Dermis microvascular lymphatic vessel endothelial cell (primary cell): ENCODE measurements around the gene CCDC169. TPM values are rescaled to one million over a fixed set of nuclear protein-coding genes. Genes with fewer than 3 reads are reported as not detected.
"Not testable (repeated sequence)": the region's sequence is repeated elsewhere in the genome, so short reads cannot be mapped to it uniquely, and the experiment has no call there.

Experiments
- DNase-seq, 2 donors: peaks; one replicate each; pipeline versions ENCODE4 v3.0.0 to v3.0.0-alpha.2; 2010; ENCODE audit warnings: low read depth in 2 of 2
- total RNA-seq: library from RNA; depleted of rRNA; stranded (reverse); fragments of >200 nt; gene quantifications from 2 replicates; pipeline ENCODE4 v1.2.1, GENCODE V29; 2014

CCDC169 gene
- total RNA-seq, 1 donor from 2014 or later = 1.3 TPM

DNA sequence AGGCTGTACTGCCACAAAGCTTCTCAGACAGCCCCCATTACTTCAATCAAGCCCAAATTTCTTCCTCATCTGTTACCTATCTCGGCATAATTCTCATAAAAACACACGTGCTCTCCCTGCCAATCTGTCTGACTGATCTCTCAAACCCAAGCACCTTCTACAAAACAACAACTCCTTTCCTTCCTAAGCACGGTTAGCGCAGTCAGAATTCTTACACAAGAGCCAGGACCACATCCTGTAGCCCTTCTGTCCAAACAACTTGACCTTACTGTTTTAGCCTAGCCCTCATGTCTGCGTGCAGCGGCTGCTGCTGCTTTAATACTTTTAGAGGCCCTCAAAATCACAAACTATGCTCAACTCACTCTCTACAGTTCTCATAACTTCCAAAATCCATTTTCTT, 22.2 kb upstream of the CCDC169 start:
- DNase-seq = not testable (repeated sequence)

DNA sequence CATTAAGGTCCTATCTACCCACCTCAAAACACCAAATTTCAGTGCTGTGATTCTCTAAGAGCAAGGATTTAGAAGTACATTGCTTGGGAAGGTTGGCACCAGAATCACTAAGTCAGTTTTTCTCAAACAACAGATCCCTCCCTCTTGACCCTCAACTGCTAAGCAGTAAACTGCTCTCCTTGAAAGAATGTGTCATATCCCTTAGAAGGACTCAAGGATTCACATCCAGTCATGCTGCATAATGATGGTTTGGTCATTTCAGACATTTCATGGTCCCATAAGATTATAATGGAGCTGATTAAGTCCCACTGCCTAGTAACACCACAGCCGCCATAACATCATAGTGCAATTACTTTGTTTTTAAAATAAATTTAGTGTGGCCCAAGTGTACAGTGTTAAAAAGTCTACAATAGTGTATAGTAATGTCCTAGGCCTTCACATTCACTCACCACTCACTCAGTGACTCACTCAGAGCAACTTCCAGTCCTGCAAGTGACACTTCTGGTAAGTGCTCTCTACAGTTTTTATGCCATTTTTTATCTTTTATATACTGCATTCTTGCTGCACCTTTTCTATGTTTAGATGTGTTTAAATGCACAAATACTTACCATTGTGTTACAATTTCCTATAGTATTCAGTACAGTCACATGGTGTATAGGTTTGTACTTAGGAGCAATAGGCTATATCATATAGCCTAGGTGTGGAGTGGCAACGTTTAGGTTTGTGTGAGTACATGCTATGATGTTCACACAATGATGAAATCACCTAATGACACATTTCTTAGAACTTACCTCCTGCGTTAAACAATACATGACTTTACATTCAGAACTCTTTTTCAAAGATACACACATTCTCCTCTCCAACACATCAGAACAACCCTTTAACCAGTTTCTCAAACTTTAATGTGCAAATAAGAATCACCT, 15.7 kb upstream of the CCDC169 start:
- DNase-seq = no peak

DNA sequence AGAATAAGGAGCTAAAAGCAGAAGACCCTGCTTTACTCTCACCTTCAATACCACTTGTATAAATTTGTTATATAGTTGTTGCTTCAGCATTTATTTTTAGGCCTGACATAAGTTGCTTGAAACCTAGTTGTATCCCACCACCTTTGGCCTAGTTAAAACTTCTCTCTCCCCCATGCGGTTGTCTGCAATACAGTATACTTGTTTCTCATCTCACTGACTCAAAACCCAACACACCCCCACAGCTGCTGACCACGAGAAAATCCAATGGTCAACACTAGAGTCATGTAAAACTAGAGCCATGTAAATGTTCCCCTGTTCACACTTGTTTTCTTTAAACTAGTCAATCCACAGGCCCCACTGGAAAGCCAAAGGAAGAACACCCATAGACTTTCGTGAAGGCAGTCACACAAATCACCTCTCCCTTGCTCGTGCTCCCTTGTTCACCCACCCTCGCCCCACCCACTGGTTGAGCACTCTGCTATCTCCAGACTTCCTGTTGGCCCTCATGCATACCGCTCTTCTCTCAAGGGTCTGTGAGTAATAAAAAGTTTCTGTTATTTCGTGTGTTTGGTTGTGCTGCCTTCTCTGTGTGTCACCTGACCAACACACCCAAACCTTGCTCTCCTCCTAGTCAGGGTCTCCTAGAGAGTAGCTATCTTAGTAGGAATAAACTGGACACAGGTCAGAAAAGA, 12.9 kb upstream of the CCDC169 start:
- DNase-seq = no peak

GRCh38 chr13:36302289-36302688, 4.7 kb upstream of the CCDC169 start:
- DNase-seq = no peak

DNA sequence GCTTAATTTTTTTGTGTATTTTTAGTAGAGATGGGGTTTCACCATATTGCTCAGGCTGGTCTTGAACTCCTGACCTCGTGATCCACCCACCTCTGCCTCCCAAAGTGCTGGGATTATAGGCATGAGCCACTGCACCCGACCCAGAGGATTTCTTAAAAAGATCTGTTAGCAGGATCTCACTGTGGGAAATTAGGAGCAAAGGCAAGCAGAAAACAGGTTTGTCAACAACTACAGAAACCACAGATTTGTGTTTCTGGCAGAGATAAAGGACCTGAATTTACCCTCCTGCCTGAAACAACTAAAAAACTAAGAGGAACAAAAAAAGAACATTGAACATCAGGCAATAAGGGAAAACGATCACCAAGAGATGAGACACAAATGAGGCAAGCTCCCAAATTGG, 1.9 kb upstream of the CCDC169 start:
- not testable (repeated sequence) for DNase-seq

GRCh38 chr13:36298535-36299068, 988 bp upstream of the CCDC169 start:
- no peak for DNase-seq

DNA sequence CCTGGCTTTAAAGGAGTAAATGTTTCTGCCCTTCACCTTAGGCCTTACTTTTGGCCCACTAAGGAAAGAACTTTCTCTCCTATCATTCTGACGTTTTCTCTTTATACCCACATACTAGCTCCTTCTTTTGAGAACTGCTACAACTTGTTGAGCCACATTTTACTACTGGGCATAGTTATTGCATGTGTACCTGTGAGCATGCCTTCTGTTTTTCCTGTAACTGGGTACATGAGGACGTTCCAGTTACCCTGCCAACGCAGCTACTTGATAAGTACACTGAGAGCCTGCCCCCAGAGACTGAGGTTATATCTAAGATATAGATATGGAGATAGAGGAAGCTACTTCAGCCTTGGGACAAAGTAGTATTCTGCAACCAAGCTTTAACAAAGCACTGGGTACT, 3.5 kb downstream of the CCDC169 start:
- DNase-seq = no peak

DNA sequence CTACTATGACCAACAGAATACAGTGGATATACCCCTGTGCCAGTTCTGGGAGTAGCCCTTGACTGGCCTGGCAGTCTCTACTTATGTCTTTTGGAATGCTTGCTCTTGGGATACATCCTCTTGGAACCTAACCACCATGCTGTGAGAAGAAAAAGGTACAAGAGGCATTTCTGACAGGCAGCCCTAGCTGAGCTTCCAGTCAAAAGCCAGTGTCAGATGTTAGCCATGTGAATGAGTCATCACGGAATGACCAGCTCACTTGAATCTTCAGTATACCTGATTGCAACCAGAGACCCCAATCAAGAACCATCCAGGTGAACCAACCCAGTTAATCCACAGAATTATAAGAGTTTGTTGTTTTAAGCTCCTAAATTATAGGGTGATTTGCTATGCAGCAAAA, 4.1 kb downstream of the CCDC169 start:
- no peak for DNase-seq

DNA sequence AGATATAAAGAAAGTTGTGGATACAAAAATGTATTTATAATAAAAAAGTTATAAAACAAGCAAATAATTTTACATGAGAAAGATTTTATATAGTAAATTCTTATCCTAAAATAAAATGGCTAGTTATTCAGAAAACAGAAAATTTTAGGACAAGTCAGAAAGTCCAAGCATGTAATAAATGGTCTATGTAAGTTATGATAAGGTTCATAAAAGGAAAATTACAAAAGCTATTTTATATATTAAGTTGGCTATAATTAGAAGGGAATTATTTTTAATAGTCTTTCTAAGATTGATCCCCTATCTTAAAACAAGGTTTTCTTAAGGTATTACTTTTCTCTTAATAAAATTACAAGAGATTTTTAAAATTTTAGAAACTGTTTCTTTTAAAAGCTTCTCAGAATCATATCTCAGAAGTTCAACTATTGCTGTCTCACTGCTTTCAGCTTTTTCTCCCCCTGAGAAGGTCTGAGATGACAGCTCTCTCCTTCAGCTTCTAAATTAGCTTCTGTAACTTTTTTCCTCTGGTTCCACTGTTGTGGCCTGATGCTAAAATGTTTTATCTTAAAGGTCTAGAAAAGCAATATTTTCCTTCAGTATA, 8.7 kb downstream of the CCDC169 start:
- DNase-seq = no peak

DNA sequence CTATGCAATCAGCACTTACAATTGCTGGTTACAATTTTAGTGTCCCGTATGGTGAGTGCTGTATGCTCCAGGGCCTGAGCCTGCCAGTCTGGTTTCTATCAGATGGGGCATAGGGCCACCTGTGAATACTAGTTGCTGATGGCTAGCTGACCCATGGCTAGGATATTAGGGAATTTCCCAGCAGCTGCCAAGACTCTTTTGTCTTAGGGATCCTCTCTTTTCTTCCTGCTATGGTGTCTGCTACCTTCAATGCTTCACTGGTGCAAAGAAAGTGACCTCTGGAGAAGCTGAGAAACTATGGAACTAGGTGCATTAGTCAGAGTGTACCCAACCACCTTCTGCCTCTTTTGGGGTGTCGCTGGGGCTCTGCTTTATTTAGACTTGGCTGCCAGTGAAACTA, 11.6 kb downstream of the CCDC169 start:
- DNase-seq = no peak

- peak; percentile 30 to 52 for DNase-seq
Observed at GRCh38 chr13:36282821-36283432, 14.7 kb downstream of the CCDC169 start.

DNA sequence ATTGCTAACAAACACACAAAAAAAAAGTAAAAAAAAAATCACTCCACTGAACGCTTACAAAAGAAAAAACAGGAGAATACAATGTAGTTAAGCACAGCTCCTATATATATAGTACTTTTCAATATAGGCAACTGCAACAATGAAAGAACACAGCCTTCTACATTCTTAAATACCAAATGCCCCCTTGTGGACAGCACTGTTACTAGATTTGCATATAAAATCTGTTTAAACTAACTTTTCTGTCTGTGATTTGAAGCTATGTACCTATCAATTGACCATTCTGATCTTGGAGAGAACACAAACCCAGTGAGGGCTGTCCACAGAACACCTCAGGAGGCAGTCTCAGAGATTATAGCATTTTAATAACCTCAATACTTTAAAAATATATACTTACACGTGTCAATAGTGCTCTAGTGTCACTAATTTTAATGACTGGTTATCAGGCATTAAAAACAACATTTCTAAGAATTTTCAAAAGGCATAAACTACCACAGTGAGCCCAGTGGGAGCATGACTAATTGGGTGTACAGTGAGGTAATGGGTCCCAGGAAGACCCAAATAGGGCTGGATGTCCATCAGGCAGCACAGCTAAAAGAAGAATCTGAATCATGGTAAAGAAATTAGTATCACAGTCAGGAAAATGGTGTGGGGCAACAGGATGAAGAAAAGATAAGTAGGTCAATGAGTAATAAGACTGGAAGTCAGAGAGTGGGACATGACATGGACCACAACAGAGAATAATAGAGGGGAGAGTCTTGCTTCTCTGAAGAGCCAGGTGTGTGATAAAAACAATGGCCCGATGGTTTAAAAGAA, 22.2 kb downstream of the CCDC169 start:
- DNase-seq = peak; percentile 51 to 70

DNA sequence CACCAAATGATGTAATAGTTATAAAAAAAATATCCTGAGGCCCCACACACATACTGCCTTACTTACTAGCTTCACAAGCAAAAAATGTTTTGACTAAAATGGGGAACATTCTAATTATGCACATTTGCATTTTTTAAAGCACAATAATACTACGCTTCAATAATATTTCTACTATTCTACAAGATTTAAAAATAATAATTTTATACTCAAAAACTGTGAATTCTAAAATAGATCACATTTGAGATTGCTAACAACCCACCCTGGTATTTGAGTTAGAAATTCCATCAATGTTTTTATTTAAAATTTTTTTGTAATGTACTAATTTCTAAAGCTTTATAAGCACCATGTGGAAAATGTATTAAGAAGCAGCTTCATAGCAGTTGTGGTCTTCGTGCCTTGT, 24.2 kb downstream of the CCDC169 start:
- DNase-seq = no peak

DNA sequence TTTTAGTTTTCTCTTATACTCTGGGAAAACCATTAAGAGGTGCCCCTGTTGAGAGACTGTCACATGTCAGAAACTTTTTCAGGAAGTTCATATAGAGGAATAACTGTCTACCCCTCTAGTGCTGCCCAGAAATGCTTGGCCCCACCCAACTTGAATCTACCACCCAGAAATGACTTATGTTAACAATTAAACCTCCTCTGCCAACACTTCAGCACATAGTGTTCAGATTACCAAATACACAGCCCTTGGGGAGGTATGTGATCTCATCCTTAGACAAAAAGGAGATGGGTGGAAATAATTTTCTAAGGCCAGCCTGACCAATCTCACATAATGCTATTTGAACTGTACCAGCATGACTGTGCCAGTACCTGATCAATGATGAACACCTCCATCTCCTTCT, 35.6 kb downstream of the CCDC169 start:
- DNase-seq = no peak

GRCh38 chr13:36261011-36261410, 36.6 kb downstream of the CCDC169 start:
- no peak for DNase-seq

GRCh38 chr13:36259361-36260137, 38.1 kb downstream of the CCDC169 start:
- no peak for DNase-seq

DNA sequence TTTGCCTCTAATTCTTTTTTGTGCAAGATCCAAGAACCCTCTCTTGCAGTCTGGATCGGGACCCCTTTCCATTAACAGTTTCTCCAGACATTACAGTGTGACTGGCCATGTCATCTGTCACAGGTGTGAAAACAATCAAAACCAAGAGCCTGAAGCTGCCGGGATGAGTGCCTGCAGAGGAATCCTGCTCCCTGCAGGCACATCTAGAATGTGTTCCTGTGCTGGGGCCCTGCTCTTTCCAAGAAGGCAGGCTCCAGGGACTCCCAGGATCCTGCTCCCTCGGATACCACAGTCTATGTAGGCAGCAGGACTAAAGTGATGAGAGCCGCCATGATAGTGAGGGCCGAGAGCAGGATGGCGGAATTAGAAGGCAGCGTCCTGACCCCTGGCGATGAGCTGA, 38.8 kb downstream of the CCDC169 start:
- no peak for DNase-seq

GRCh38 chr13:36251526-36251925, 46.1 kb downstream of the CCDC169 start:
- DNase-seq = no peak

GRCh38 chr13:36251017-36251416, 46.6 kb downstream of the CCDC169 start:
- DNase-seq = no peak

- no peak for DNase-seq
Observed at GRCh38 chr13:36248700-36249099, 48.9 kb downstream of the CCDC169 start.
